ENCODE data around the gene SETBP1. TPM values are rescaled to one million over a fixed set of nuclear protein-coding genes. Genes with fewer than 3 reads are reported as not detected.
A peak's percentile ranks its signal among the peaks of the same experiment; 100 is the strongest.

The SETBP1 gene
- total and polyA plus RNA-seq, 2 of the 13 experiments (the other 11 are each of a cell fraction or from before 2014, with no cell fraction given): 0.18 to 0.65 TPM

- TF ChIP-seq AKNA (CRISPR knock-in tag; IDR thresholded peaks at IDR 0.05; ENCODE audit: borderline replicate concordance): no peak
- TF ChIP-seq RXRB (CRISPR knock-in tag; IDR thresholded peaks at IDR 0.05; ENCODE audit: borderline replicate concordance): 0 out of 2 replicates have a peak, but pooled peaks have one; percentile 16
- no peak for TF ChIP-seq RARA (CRISPR knock-in tag; IDR thresholded peaks at IDR 0.05)
- TF ChIP-seq ZNF570 (CRISPR knock-in tag; IDR thresholded peaks at IDR 0.05; ENCODE audit: borderline replicate concordance): no peak
- no peak for TF ChIP-seq MED8 (CRISPR knock-in tag; IDR thresholded peaks at IDR 0.05; ENCODE audit: insufficient replicate concordance)
- no peak for TF ChIP-seq ISL2 (CRISPR knock-in tag; IDR thresholded peaks at IDR 0.05)
- no peak for TF ChIP-seq LRRFIP1 (CRISPR knock-in tag; conservative IDR thresholded peaks at IDR 0.05)
- TF ChIP-seq ZMYM2 (CRISPR knock-in tag; IDR thresholded peaks at IDR 0.05): no peak
- TF ChIP-seq KLF11 (CRISPR knock-in tag; IDR thresholded peaks at IDR 0.05): no peak
- TF ChIP-seq ZNF451 (CRISPR knock-in tag; IDR thresholded peaks at IDR 0.05): no peak
- TF ChIP-seq ZNF878 (CRISPR knock-in tag; IDR thresholded peaks at IDR 0.05): no peak
- TF ChIP-seq GFI1 (CRISPR knock-in tag; IDR thresholded peaks at IDR 0.05; ENCODE audit: borderline replicate concordance): no peak
- TF ChIP-seq ATF7-NPFF (CRISPR knock-in tag; IDR thresholded peaks at IDR 0.05; ENCODE audit: low read depth): no peak
- no peak for TF ChIP-seq ATM (IDR thresholded peaks at IDR 0.05; ENCODE audit: borderline replicate concordance)
- no peak for TF ChIP-seq ZNF770 (CRISPR knock-in tag; IDR thresholded peaks at IDR 0.05)
- no peak for TF ChIP-seq ZNF329 (CRISPR knock-in tag; IDR thresholded peaks at IDR 0.05; ENCODE audit: low read depth)
- TF ChIP-seq THYN1 (CRISPR knock-in tag; IDR thresholded peaks at IDR 0.05; ENCODE audit: borderline replicate concordance, low read depth): no peak
- TF ChIP-seq SP4 (CRISPR knock-in tag; IDR thresholded peaks at IDR 0.05): no peak
- no peak for TF ChIP-seq NR2F6 (IDR thresholded peaks at IDR 0.05)
- TF ChIP-seq NR2F6 (CRISPR knock-in tag; IDR thresholded peaks at IDR 0.05): no peak
- peak; percentile 28 for TF ChIP-seq ASH2L (IDR thresholded peaks at IDR 0.05; ENCODE audit: insufficient read length, low read depth, low read length)
- TF ChIP-seq GTF2F1 (IDR thresholded peaks at IDR 0.05; ENCODE audit: low read length): no peak
Observed at GRCh38 chr18:44679056-44679913, 1.4 kb upstream of the SETBP1 start (continued).
